Adipocyte (in vitro differentiated cells): ENCODE measurements around the gene DAPK1.

ENCODE experiments used
- DNase-seq: peaks from one replicate; pipeline ENCODE4 v3.0.0-alpha.2; 2015; ENCODE audit warnings: low read depth
- H3K27me3 ChIP-seq: replicated peaks from 2 replicates; pipeline ENCODE4 v1.7.0; 2013; ENCODE audit warnings: mild to moderate bottlenecking, low read length, moderate library complexity; ENCODE audit not compliant: control insufficient read depth, insufficient read depth
- H3K36me3 ChIP-seq: 2 replicates; pipeline ENCODE4 v1.7.0; 2013; ENCODE audit warnings: low read length, mild to moderate bottlenecking, moderate library complexity; ENCODE audit not compliant: control insufficient read depth, insufficient read depth, severe bottlenecking
- H3K4me1 ChIP-seq: 2 replicates; pipeline ENCODE4 v1.7.0; 2013; ENCODE audit warnings: mild to moderate bottlenecking, low read length, moderate library complexity; ENCODE audit not compliant: control insufficient read depth, insufficient read depth
- H3K4me3 ChIP-seq: 2 replicates; pipeline ENCODE4 v1.7.0; 2013; ENCODE audit warnings: mild to moderate bottlenecking, low read length, moderate library complexity
- H3K9ac ChIP-seq: 2 replicates; pipeline ENCODE4 v1.7.0; 2013; ENCODE audit warnings: mild to moderate bottlenecking, low read length, moderate library complexity
- H3K9me3 ChIP-seq: 2 replicates; pipeline ENCODE4 v1.7.0; 2013; ENCODE audit warnings: mild to moderate bottlenecking, low read length, moderate library complexity; ENCODE audit not compliant: control insufficient read depth

Gene DAPK1

DNA sequence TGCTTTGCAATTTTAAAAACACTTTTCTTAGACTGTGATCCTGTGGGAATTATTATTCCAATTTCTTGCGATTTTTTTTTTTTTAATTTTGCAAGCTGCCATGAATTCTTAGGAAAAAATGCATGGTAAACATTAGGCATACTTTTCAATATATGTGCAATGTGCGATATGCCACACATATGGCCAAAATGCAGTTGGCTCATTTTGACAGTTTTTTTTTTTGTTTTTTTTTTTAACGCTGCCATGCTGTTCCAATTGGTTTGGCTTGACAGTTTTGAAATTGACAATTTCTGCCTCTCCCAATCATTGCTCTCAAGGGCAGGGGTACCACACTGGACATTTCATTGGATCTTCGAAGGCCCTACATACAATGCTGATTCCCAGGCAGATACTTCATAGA is 36.4 kb downstream of the DAPK1 start:
- Histone ChIP-seq H3K4me1 (peaks cover 4% of the 10 kb centered on the region), H3K4me3 (no peak overlapping the region), H3K27me3 (no peaks in the 10 kb centered on the region), H3K36me3 (no peaks in the 10 kb centered on the region), H3K9me3 (no peaks in the 10 kb centered on the region), H3K9ac (no peak overlapping the region)
- no peak for DNase-seq

- Histone ChIP-seq H3K9ac (no peak overlapping the region), H3K4me1 (peaks cover 4% of the 10 kb centered on the region), H3K9me3 (no peaks in the 10 kb centered on the region), H3K4me3 (no peak overlapping the region), H3K36me3 (no peaks in the 10 kb centered on the region), H3K27me3 (no peaks in the 10 kb centered on the region)
- DNase-seq = no peak
Measured at GRCh38 chr9:87534957-87535356, 37.3 kb downstream of the DAPK1 start.

DNA sequence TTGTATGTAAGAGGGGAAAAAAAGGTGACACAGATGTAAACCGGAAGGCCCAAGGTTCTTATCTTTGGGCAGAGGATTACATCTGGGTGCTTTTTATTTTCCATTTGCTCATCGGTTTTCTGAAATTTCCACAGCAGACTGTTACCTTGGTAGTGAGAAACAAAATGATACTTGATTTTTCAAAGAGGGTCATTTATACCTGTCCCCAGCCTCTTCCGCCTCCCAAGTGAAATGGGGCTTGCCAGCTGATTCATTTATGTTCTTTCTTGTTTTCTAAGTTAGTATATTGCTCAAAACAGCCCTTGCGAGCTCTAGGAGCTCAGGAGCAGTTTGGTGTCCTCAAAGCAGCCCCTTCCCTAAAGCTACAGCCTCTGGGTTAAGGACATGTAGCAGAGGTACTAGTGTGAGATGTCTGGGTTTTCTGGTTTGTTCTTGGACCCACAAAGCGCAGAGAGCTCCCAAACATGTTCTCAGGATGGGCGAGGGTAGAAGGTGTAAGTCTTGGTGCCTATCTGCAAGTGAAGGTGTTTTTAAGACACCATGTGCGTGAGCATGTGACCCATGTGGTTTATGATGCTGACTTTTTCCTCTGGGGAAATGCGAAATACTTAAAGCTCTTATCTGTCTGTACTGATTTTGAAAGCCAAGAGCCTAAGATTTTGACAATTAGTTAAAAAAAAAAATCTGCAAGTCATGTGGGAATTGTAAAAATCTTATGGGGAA is 38.3 kb downstream of the DAPK1 start:
- Histone ChIP-seq H3K4me3 (no peak overlapping the region), H3K9me3 (no peaks in the 10 kb centered on the region), H3K27me3 (no peaks in the 10 kb centered on the region), H3K9ac (no peak overlapping the region), H3K36me3 (no peaks in the 10 kb centered on the region), H3K4me1 (peaks cover 4% of the 10 kb centered on the region)
- no peak for DNase-seq

DNA sequence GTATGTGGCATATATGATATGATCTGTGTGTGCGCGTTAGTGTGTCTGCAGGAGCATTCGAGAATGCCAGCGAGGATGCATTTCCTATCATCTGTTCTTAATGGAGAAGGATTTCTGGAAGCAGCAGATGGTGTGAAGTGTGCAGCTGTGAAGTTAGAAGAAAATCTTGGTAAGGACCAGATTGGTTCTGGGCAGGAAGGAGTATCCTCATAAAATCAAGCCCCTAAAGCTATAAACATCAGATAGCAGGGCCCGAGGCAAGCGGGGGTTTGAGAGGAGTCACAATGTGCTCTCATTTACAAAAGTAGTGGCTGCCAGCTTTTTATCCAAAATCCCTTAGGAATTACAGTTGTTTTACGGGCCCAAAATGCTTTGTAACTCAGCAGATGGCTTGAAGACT is 40.0 kb downstream of the DAPK1 start:
- DNase-seq = no peak
- no peak overlapping the region for H3K9ac ChIP-seq
- no peaks in the 10 kb centered on the region for H3K9me3 ChIP-seq
- no peaks in the 10 kb centered on the region for H3K4me1 ChIP-seq
- H3K4me3 ChIP-seq = no peak overlapping the region
- no peaks in the 10 kb centered on the region for H3K36me3 ChIP-seq
- no peaks in the 10 kb centered on the region for H3K27me3 ChIP-seq

- no peak for DNase-seq
- no peaks in the 10 kb centered on the region for H3K9me3 ChIP-seq
- no peaks in the 10 kb centered on the region for H3K27me3 ChIP-seq
- no peak overlapping the region for H3K9ac ChIP-seq
- H3K36me3 ChIP-seq = no peaks in the 10 kb centered on the region
- peaks cover 9% of the 10 kb centered on the region for H3K4me1 ChIP-seq
- no peak overlapping the region for H3K4me3 ChIP-seq
Measured at GRCh38 chr9:87540444-87541105, 42.9 kb downstream of the DAPK1 start.

DNA sequence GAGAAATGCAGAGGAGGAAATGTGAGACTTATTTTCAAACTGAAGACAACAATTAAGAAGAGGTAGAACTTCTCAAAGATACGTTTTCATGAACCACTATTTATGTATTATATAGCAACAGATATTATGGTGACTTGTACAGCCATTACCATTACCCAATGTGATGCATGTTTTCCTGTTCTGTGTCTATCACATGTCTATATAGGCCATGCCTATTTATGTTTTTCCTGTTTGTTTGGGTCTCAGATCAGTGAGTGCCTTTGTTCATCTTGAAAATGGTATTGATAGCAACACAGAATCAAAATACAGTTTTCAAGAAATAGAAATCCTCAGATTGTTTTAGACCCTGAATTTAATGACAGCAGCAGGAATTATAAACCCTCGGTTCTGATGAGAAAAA is 44.0 kb downstream of the DAPK1 start:
- H3K9me3 ChIP-seq = no peaks in the 10 kb centered on the region
- H3K4me1 ChIP-seq = peaks cover 13% of the 10 kb centered on the region
- H3K4me3 ChIP-seq = no peak overlapping the region
- no peaks in the 10 kb centered on the region for H3K27me3 ChIP-seq
- H3K36me3 ChIP-seq = no peaks in the 10 kb centered on the region
- H3K9ac ChIP-seq = no peak overlapping the region
- no peak for DNase-seq

- H3K27me3 ChIP-seq = no peaks in the 10 kb centered on the region
- no peak overlapping the region for H3K4me3 ChIP-seq
- H3K9ac ChIP-seq = no peak overlapping the region
- peaks cover 13% of the 10 kb centered on the region for H3K4me1 ChIP-seq
- no peak for DNase-seq
- H3K36me3 ChIP-seq = no peaks in the 10 kb centered on the region
- H3K9me3 ChIP-seq = no peaks in the 10 kb centered on the region
Measured at GRCh38 chr9:87542141-87542540, 44.5 kb downstream of the DAPK1 start.

GRCh38 chr9:87543251-87543650 is 45.6 kb downstream of the DAPK1 start:
- no peaks in the 10 kb centered on the region for H3K36me3 ChIP-seq
- H3K4me3 ChIP-seq = no peak overlapping the region
- no peak for DNase-seq
- peaks cover 13% of the 10 kb centered on the region for H3K4me1 ChIP-seq
- no peaks in the 10 kb centered on the region for H3K27me3 ChIP-seq
- peak overlapping the region; percentile 5 for H3K9ac ChIP-seq
- H3K9me3 ChIP-seq = no peaks in the 10 kb centered on the region

DNA sequence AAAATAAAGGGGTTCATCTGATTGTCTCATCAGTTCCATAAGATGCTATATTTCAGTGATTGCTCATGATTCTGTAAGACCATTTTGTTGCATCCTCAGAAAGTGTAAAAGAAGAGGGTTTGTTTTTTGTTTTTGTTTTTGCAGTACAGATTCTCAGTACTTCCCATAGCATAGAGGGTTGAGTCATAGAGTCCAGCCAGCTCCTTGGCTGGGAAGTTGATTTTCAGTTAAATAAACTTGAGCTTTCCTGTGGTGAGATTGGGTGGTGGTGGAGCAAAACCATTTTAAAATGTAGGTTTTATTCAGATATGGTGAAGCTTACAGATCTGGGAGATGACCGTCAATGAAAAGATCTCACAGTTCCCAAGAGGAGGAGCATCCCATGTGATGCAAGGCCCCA is 48.2 kb downstream of the DAPK1 start:
- Histone ChIP-seq H3K4me3 (no peak overlapping the region), H3K27me3 (no peaks in the 10 kb centered on the region), H3K9me3 (no peaks in the 10 kb centered on the region), H3K9ac (no peak overlapping the region), H3K4me1 (peaks cover 13% of the 10 kb centered on the region), H3K36me3 (no peaks in the 10 kb centered on the region)
- peak; percentile 60 for DNase-seq

DNA sequence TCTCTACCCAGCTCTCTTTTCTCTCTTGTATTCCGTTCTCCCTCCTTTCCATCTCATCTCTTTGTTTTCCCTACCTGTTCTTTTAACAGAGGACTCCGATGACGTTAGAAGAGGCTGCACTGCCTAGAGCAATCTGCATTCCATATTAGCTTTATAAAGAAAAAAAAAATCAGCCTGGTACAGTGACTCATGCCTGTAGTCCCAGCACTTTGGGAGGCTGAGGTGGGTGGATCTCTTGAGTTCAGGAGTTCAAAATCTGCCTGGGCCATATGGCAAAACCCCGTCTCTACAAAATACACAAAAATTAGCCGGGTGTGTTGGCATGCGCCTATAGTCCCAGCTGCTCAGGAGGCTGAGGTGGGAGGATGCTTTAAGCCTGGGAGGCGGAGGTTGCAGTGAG is 49.0 kb downstream of the DAPK1 start:
- DNase-seq = peak; percentile 53

DNA sequence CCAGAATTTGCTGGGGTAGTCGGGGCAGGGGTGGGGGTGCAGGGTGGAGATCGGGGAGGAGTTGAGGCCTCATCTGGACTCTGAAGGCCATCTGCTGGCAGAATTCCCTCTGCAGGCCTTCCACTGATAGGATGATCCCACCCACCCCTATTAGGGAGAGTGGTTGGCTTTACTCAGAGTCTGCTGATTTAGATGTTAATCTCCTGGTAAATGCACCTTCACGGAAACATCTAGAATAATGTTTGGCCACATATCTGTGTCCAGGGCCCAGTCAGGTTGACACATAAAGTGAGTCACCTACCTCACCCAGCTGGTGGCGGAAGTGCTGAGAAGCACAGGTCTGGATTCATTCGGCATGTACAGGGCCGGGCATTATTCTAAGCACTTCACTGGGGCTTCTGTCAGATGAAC is 50.0 kb downstream of the DAPK1 start:
- no peak overlapping the region for H3K4me3 ChIP-seq
- H3K9ac ChIP-seq = no peak overlapping the region
- no peaks in the 10 kb centered on the region for H3K27me3 ChIP-seq
- H3K9me3 ChIP-seq = no peaks in the 10 kb centered on the region
- DNase-seq = no peak
- H3K36me3 ChIP-seq = no peaks in the 10 kb centered on the region
- peaks cover 13% of the 10 kb centered on the region for H3K4me1 ChIP-seq

More for the DNA sequence above, 49.0 kb downstream of the DAPK1 start:
- H3K9me3 ChIP-seq = no peaks in the 10 kb centered on the region
- H3K36me3 ChIP-seq = no peaks in the 10 kb centered on the region
- no peak overlapping the region for H3K4me3 ChIP-seq
- H3K9ac ChIP-seq = no peak overlapping the region
- H3K27me3 ChIP-seq = no peaks in the 10 kb centered on the region
- peaks cover 13% of the 10 kb centered on the region for H3K4me1 ChIP-seq
